ENCODE data around the gene ARID1A. TPM values are rescaled to one million over a fixed set of nuclear protein-coding genes. Genes with fewer than 3 reads are reported as not detected.

ARID1A gene
- total RNA-seq, 1 donor from 2014 or later: 85.1 TPM

- Mint-ChIP-seq H3K27me3 (ENCODE audit: low read depth, unreplicated experiment) (no peaks in the 10 kb centered on the region), H3K9me3 (ENCODE audit: unreplicated experiment) (no peaks in the 10 kb centered on the region), H3K4me3 (ENCODE audit: unreplicated experiment) (peak overlapping the region; percentile 5), H3K36me3 (ENCODE audit: low read depth, unreplicated experiment) (no peaks in the 10 kb centered on the region), H3K4me1 (ENCODE audit: low read depth, unreplicated experiment) (peaks cover 14% of the 10 kb centered on the region), H3K27ac (ENCODE audit: unreplicated experiment) (no peak overlapping the region)
- Histone ChIP-seq H3K4me3 (ENCODE audit: insufficient read depth, low read depth, low read length) (no peak overlapping the region), H2AFZ (ENCODE audit: low read depth, low read length) (no peak overlapping the region), H3K9ac (ENCODE audit: low read length) (no peak overlapping the region), H3K9me3 (ENCODE audit: insufficient read depth, low read depth, low read length) (no peaks in the 10 kb centered on the region), H4K20me1 (ENCODE audit: insufficient read depth, low read length) (no peaks in the 10 kb centered on the region), H3K36me3 (ENCODE audit: insufficient read depth, low read length) (no peaks in the 10 kb centered on the region), H3K79me2 (ENCODE audit: insufficient read depth, low read length) (peaks cover 5% of the 10 kb centered on the region), H3K4me2 (ENCODE audit: low read length) (no peak overlapping the region), H3K4me1 (ENCODE audit: insufficient read depth, low read length) (peaks cover 25% of the 10 kb centered on the region), H3K27ac (ENCODE audit: low read depth, low read length) (no peak overlapping the region), H3K27me3 (ENCODE audit: insufficient read depth, low read length) (no peaks in the 10 kb centered on the region)
- no peak for TF ChIP-seq CTCF (IDR thresholded peaks at IDR 0.05; ENCODE audit: insufficient read depth, low read depth, low read length)
- no peak for TF ChIP-seq EZH2 (IDR thresholded peaks at IDR 0.05; ENCODE audit: insufficient read depth, low read length)
- DNase-seq (ENCODE audit: low read depth): no peak
- FAIRE-seq: no peak
Observed at GRCh38 chr1:26690576-26691031, 5.2 kb upstream of the ARID1A start.

GRCh38 chr1:26692211-26692792 lies 3.5 kb upstream of the ARID1A start:
- TF ChIP-seq EZH2 (IDR thresholded peaks at IDR 0.05; ENCODE audit: insufficient read depth, low read length): no peak
- TF ChIP-seq CTCF (IDR thresholded peaks at IDR 0.05; ENCODE audit: insufficient read depth, low read depth, low read length): no peak
- Histone ChIP-seq H3K4me3 (ENCODE audit: insufficient read depth, low read depth, low read length) (peak overlapping the region; percentile 69), H3K27me3 (ENCODE audit: insufficient read depth, low read length) (no peaks in the 10 kb centered on the region), H4K20me1 (ENCODE audit: insufficient read depth, low read length) (no peaks in the 10 kb centered on the region), H3K4me1 (ENCODE audit: insufficient read depth, low read length) (peaks cover 25% of the 10 kb centered on the region), H3K9ac (ENCODE audit: low read length) (peak overlapping the region; percentile 86), H3K9me3 (ENCODE audit: insufficient read depth, low read depth, low read length) (no peaks in the 10 kb centered on the region), H3K4me2 (ENCODE audit: low read length) (peak overlapping the region; percentile 95), H2AFZ (ENCODE audit: low read depth, low read length) (peak overlapping the region; percentile 85), H3K79me2 (ENCODE audit: insufficient read depth, low read length) (peaks cover 16% of the 10 kb centered on the region), H3K36me3 (ENCODE audit: insufficient read depth, low read length) (no peaks in the 10 kb centered on the region), H3K27ac (ENCODE audit: low read depth, low read length) (peak overlapping the region; percentile 89)
- peak overlapping the region; percentile 83 for H3K4me3 Mint-ChIP-seq (ENCODE audit: unreplicated experiment)
- peak; percentile 26 for FAIRE-seq
- peak overlapping the region; percentile 92 for H3K27ac Mint-ChIP-seq (ENCODE audit: unreplicated experiment)
- DNase-seq (ENCODE audit: low read depth): peak; percentile 97
- H3K4me1 Mint-ChIP-seq (ENCODE audit: low read depth, unreplicated experiment): peaks cover 14% of the 10 kb centered on the region
- H3K9me3 Mint-ChIP-seq (ENCODE audit: unreplicated experiment): no peaks in the 10 kb centered on the region
- no peaks in the 10 kb centered on the region for H3K36me3 Mint-ChIP-seq (ENCODE audit: low read depth, unreplicated experiment)
- H3K27me3 Mint-ChIP-seq (ENCODE audit: low read depth, unreplicated experiment): no peaks in the 10 kb centered on the region

Data from astrocyte (in vitro differentiated cells and primary cell).